NCI-H1436 (cell line): Measurements from ENCODE around the gene HCCS.

ENCODE experiments used
- DNase-seq: peaks from one replicate; lab custom pipeline; 2025; lab: John Stamatoyannopoulos, UW

The HCCS gene

DNA sequence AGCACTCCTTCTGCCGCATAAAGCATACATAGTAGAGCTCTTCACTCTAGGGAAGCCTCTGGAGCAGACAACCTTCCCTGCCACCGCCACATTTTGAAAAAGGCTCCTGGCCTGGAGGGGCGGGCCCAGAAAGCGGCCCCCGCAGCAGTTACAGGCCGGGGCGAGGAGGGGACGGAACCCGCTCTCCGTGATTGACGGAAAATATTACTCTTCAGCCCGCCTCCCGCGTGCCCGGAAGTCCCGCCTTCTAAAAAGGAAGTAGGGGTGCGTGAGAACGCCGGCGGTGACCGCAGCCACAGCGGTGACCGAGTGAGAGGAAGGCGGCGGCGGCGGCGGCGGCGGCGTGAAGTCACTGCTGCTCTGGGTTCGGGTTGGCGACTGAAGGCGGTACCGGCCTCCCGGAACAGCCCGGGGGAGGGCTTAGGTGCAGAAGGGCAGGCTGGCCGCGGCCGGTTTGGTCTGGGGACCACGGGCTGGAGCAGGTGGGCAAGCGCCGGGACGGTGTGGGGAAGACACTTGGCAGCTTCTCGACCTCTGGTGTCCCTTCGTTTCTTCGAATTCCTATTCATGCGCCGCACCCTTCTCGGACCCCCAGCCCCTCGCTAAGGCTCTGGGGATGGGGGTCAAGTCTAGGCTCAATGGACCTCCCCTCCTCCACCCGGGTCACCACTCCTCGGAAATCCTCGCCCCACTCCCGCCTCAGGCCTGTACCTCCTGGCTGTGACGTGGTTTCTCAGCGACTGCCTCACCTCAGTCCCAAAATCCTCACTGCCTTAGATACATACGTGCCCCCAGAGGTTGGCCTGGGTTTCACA lies at the start of gene HCCS:
TSS of gene HCCS (plus strand) at position 296 of the 815 bp plus-strand sequence. CDS start 729 bp downstream, outside the sequence.
- peak; percentile 68 for DNase-seq

GRCh38 chrX:11064276-11064675 lies 46.9 kb upstream of the HCCS start:
- DNase-seq = no peak

DNA sequence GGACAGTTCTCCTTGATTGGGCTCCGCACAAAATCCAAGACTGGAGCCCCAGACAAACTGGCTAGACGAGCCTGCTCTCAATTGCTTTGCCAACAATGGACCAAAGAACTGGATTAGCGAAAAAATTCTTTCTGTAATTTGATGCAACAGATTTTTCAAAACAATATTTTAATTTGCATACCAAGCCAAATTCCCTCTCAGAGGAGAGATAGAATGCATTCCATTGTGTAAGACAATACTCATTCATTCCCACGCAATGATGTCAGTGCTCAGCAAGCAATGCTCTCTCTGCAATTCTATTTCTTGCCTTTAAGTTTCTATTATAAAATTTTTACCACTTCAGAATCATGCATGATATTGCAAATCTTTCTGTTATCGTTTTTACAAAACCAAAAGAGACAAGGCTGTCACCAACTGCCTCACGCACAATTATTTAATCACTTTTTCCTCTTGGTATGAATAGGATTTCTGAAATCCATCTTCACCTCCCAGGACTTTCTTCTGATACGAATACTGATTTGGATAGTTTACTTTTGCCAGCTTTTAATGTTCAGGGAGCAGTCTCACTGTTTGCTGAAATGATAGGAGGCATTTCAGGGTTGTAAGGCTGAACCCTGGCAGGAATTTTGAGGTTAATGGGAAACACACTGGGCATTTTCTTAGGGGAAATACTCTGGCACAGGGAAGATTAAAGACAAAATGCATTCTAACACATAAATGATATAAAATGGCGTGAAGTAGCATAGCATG lies 46.1 kb upstream of the HCCS start:
- no peak for DNase-seq

GRCh38 chrX:11066812-11067211 lies 44.3 kb upstream of the HCCS start:
- DNase-seq = no peak

DNA sequence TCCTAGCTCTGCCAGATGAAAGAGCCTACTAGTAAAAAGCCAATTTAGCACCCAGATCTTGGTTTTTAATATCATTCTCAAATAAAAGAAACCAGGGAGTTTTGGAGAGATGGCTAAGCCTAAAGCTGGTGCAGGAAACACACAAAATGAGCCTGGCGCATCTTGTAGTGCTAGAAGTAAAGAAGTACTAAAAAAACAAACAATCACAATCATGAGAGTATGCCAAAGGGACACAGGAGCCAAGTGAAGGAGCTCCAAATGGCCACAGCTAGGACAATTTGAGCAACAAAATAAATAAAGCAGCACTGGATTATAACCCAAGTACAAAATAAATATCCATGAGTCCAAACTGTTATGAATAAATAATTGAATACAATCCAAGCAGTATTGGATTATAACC lies 37.8 kb upstream of the HCCS start:
- DNase-seq = no peak

GRCh38 chrX:11080741-11081305 lies 30.3 kb upstream of the HCCS start:
- DNase-seq = no peak

- DNase-seq = no peak
These were observed 29.6 kb upstream of the HCCS start for GRCh38 chrX:11081511-11081910.

- no peak for DNase-seq
These were observed 25.8 kb upstream of the HCCS start for GRCh38 chrX:11085305-11085704.

DNA sequence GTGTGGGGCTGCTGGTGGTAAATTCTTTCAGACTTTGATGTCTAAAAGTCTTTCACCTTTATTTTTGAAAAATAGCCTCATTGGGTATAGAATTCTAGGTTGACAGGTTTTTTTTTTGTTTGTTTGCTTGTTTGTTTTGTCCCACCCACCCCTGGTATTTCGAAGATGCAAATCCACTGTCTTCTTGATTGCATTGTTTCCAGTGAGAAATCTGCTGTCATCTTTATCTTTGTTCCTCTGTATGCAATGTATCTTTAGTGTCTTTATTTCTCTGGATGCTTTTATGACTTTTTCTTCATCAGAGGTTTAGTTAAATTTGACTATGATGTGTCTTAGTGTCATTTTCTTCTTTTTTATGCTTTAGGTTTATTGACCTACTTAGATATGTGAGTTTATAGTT lies 21.3 kb upstream of the HCCS start:
- no peak for DNase-seq

- no peak for DNase-seq
These were observed 13.2 kb upstream of the HCCS start for GRCh38 chrX:11097933-11098332.

DNA sequence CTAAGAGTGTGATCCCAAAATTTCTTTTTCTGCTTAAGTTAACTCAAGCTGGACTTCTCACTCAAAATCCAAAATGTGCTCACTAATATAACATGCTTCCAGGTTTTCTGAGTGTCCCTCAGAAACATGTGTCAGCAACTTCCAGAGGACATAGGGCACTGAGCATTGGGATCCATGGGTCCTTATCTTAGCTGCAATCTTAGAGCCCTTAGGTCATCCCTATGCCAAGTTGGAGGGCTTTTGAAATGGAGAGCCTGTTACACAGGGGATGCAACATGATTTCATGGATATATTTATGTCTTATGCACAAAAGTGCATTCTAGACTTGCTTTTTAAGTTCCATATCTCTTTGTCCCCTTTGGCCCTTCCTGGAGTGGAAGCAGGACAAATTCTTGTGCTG lies 11.7 kb upstream of the HCCS start:
- no peak for DNase-seq

GRCh38 chrX:11100281-11101035 lies 10.7 kb upstream of the HCCS start:
- DNase-seq = no peak

DNA sequence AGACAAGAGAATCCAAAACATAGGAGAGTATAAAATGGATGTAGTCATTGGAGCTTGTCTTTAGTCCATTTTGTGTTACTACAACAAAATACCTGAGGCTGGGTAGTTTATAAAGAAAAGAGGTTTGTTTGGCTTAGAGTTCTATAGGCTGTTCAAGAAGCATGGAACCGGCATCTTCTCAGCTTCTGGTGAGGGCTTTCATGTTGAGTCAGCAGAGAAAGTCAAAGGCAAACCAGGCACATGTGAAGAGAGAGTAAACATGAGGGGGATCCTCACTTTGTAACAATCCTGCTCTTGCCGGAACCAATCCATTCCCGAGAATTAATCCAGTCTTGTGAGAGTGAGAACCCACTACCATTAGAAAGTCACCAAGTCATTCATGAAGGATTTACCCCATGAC lies 8.1 kb upstream of the HCCS start:
- DNase-seq = no peak

GRCh38 chrX:11103751-11104150 lies 7.4 kb upstream of the HCCS start:
- no peak for DNase-seq

- DNase-seq = no peak
These were observed 6.1 kb upstream of the HCCS start for GRCh38 chrX:11105080-11105479.

DNA sequence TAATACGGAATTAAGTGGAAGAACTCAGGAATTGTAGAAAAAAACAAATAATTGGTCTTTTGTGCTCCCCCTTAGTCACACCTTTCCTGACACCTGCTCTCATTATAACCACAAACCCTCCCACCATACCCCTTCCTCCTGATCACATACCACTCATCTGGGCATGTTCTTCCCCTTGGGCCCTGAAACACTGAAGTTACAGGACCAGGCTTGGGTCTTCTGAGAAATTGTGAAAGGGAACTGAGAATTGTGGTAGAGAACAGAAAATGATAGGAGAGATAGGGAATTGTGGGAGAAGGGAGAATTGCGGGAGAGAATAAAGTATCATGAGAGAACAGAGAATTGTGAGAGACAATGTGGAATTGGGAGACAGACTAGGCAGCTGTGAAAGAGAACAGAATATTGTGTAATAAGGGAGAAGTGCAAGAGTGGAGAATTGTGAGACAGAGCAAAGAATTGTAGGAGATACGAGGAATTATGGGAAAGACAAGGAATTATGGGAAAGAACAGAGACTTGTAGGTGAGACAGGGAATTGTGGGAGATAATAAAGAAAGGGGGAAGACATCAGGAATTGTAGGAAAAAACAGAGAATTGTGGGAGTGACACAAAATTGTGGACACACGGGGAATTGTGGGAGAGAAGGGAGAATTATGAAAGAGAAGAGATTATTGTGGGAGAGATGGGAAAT lies 2.7 kb upstream of the HCCS start:
- DNase-seq = no peak

- no peak for DNase-seq
These were observed 1.2 kb upstream of the HCCS start for GRCh38 chrX:11109968-11110367.

DNA sequence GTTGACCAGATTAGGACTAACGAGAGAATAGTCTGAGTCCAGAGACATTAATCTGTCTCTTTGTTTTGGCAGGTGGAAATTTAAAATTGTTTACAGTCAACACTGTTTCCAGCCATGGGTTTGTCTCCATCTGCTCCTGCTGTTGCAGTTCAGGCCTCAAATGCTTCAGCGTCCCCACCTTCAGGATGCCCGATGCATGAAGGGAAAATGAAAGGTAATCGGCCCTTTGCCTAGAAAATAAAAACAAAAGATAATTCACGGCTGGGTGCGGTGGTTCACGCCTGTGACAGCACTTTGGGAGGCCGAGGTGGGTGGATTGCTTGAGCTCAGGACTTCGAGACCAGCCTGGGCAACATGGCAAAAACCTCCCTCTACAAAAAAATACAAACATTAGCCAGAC lies 815 bp downstream of the HCCS start:
- DNase-seq = no peak

GRCh38 chrX:11113731-11114130 lies 2.6 kb downstream of the HCCS start:
- DNase-seq = no peak

DNA sequence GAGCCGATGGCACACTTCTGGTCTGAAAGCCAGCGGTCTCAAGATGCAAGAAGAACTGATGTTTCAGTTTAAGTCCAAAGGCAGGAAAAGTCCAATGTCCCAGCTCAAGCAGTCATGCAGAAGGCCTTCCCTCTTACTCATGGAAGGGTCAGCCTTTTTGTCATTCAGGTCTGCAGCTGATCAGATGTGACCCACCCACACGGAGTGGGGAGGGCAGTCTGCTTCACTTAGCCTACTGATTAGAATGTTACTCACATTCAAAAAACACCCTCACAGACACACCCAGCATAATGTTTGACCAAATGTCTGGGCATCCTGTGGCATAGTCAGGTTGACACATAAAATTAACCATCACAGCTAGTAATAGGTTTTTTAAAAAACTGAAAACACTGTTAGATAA lies 6.6 kb downstream of the HCCS start:
- DNase-seq = no peak

DNA sequence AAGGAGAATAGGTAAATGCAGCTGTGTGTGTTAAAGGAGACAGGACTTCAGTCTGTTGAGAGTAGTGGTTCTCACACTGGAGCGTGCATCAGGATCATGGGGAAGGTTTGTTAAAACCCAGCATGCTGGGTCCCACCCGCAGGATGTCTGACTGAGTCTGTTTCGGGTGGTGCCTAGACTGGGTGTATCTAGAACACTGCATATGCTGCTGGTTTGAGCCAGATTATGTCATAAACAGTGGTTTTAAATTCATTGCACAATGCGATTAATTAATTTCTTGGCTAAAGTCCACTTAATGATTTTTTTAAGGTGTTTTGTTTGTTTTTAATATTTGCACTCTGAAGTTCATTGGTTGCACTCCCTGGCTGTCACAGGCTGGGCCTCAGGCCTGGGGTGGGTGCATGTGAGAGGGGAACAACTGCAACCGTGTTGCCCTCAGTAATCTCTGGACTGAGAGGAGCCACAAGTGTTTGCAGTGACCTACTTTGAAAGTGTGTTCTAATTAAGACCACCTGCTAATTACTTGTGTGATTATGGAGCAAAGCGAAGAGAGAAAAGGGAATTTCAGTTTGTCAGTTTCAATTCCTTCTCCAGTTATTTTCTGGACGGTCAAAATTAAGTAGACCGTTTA lies 8.3 kb downstream of the HCCS start:
- DNase-seq = no peak
